ENCODE measurements around the gene SPATA3.

DNA sequence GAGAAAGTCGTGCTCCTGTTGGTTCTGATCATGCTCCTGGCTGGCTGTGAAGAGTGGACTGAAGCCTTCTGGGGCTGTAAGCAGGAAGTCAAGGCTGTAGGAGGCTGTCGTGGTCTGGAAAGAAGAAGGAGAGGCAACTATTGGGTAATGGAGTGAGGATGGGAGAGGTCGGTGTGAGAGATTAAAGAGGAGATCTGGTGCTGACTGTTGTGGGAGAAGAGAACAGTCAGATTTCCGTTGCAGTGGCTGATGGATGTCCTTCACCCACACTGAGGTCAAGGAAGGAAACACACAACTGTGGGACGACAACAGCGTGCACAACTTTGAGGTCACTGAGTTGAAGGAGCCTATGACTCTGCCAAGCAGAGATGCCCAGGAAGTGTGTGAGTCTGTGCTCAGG, 57.9 kb downstream of the SPATA3 start:
- TF ChIP-seq, protein P1, sequence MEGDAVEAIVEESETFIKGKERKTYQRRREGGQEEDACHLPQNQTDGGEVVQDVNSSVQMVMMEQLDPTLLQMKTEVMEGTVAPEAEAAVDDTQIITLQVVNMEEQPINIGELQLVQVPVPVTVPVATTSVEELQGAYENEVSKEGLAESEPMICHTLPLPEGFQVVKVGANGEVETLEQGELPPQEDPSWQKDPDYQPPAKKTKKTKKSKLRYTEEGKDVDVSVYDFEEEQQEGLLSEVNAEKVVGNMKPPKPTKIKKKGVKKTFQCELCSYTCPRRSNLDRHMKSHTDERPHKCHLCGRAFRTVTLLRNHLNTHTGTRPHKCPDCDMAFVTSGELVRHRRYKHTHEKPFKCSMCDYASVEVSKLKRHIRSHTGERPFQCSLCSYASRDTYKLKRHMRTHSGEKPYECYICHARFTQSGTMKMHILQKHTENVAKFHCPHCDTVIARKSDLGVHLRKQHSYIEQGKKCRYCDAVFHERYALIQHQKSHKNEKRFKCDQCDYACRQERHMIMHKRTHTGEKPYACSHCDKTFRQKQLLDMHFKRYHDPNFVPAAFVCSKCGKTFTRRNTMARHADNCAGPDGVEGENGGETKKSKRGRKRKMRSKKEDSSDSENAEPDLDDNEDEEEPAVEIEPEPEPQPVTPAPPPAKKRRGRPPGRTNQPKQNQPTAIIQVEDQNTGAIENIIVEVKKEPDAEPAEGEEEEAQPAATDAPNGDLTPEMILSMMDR (IDR thresholded peaks at IDR 0.05): no peak
- TF ChIP-seq, protein P2, sequence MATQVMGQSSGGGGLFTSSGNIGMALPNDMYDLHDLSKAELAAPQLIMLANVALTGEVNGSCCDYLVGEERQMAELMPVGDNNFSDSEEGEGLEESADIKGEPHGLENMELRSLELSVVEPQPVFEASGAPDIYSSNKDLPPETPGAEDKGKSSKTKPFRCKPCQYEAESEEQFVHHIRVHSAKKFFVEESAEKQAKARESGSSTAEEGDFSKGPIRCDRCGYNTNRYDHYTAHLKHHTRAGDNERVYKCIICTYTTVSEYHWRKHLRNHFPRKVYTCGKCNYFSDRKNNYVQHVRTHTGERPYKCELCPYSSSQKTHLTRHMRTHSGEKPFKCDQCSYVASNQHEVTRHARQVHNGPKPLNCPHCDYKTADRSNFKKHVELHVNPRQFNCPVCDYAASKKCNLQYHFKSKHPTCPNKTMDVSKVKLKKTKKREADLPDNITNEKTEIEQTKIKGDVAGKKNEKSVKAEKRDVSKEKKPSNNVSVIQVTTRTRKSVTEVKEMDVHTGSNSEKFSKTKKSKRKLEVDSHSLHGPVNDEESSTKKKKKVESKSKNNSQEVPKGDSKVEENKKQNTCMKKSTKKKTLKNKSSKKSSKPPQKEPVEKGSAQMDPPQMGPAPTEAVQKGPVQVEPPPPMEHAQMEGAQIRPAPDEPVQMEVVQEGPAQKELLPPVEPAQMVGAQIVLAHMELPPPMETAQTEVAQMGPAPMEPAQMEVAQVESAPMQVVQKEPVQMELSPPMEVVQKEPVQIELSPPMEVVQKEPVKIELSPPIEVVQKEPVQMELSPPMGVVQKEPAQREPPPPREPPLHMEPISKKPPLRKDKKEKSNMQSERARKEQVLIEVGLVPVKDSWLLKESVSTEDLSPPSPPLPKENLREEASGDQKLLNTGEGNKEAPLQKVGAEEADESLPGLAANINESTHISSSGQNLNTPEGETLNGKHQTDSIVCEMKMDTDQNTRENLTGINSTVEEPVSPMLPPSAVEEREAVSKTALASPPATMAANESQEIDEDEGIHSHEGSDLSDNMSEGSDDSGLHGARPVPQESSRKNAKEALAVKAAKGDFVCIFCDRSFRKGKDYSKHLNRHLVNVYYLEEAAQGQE (IDR thresholded peaks at IDR 0.05): no peak
- TF ChIP-seq, protein P3, sequence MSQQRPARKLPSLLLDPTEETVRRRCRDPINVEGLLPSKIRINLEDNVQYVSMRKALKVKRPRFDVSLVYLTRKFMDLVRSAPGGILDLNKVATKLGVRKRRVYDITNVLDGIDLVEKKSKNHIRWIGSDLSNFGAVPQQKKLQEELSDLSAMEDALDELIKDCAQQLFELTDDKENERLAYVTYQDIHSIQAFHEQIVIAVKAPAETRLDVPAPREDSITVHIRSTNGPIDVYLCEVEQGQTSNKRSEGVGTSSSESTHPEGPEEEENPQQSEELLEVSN (IDR thresholded peaks at IDR 0.05; ENCODE audit: borderline replicate concordance, low read depth): no peak
- TF ChIP-seq POLR2A (IDR thresholded peaks at IDR 0.05; ENCODE audit: low read length): no peak
- TF ChIP-seq KDM1A (IDR thresholded peaks at IDR 0.05; ENCODE audit: low read depth): no peak
- TF ChIP-seq RCOR1 (IDR thresholded peaks at IDR 0.05; ENCODE audit: low read depth, low read length): no peak
- no peak for TF ChIP-seq HDAC2 (IDR thresholded peaks at IDR 0.05)
- no peak for TF ChIP-seq SREBF2 (IDR thresholded peaks at IDR 0.05)
- TF ChIP-seq JUNB (IDR thresholded peaks at IDR 0.05): no peak
- no peak for TF ChIP-seq SMC3 (IDR thresholded peaks at IDR 0.05)
- TF ChIP-seq JUN (IDR thresholded peaks at IDR 0.05): no peak
- TF ChIP-seq RAD21 (conservative IDR thresholded peaks at IDR 0.05 in 1 of 2, IDR thresholded peaks at IDR 0.05 in 1 of 2): no peak
